HEK293T (cell line): Measurements from ENCODE around the gene ANOS1.

Source experiments
- BHLHE40 ChIP-seq: fragments of 450-650 bp; IDR thresholded peaks from 2 replicates; pipeline ENCODE4 v1.6.1; 2016; ENCODE audit warnings: mild to moderate bottlenecking, moderate library complexity, borderline replicate concordance
- FOXA1 ChIP-seq: fragments of 450-650 bp; IDR thresholded peaks from 2 replicates; pipeline ENCODE4 v1.6.1; 2016; ENCODE audit warnings: mild to moderate bottlenecking
- FOXK2 ChIP-seq: fragments of 450-650 bp; IDR thresholded peaks from 2 replicates; pipeline ENCODE4 v1.6.1; 2016; ENCODE audit warnings: mild to moderate bottlenecking
- L3MBTL2 ChIP-seq: fragments of 450-650 bp; conservative IDR thresholded peaks from 2 replicates; pipeline ENCODE4 v1.6.1; 2016; ENCODE audit warnings: mild to moderate bottlenecking
- SP1 ChIP-seq: fragments of 450-650 bp; IDR thresholded peaks from 2 replicates; pipeline ENCODE4 v1.6.1; 2017
- SUZ12 ChIP-seq: fragments of 450-650 bp; IDR thresholded peaks from 2 replicates; pipeline ENCODE4 v1.6.1; 2016; ENCODE audit warnings: mild to moderate bottlenecking

DNA sequence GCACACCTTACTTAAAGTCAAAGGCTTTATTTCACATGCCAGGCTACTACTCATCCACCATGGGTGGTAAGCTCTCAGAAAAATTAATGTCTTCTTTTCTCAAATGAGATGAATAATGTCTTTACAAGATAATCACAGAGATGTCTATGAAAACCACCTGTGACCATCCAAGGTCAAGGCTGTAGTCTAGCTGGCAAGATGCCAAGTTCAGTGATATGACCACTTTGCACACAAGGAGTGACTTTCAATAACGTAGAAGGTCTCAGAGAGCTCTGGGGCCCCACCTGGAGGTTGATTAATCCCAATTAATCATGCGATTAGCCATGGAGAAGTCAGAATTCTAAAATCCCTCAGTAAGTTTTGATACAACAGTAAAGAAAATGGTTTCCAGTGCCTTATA, 20.5 kb downstream of the ANOS1 start:
- no peak for TF ChIP-seq FOXK2
- TF ChIP-seq L3MBTL2 = no peak
- no peak for TF ChIP-seq SP1
- TF ChIP-seq FOXA1 = no peak
- no peak for TF ChIP-seq SUZ12
- TF ChIP-seq BHLHE40 = no peak
